HUES6 (cell line): ENCODE results near the gene AZIN2.
"Not testable (repeated sequence)": the region's sequence is repeated elsewhere in the genome, so short reads cannot be mapped to it uniquely, and the experiment has no call there.

Experiments
- H3K27ac ChIP-seq: 2 replicates; pipeline ENCODE4 v1.7.0; 2013; ENCODE audit warnings: low read depth, mild to moderate bottlenecking, low read length, inconsistent platforms
- H3K27me3 ChIP-seq: 2 replicates; pipeline ENCODE4 v1.6.1; 2013; ENCODE audit warnings: low read length; ENCODE audit not compliant: control insufficient read depth, insufficient read depth
- H3K36me3 ChIP-seq: 2 replicates; pipeline ENCODE4 v1.6.1; 2013; ENCODE audit warnings: low read length; ENCODE audit not compliant: control insufficient read depth, insufficient read depth
- H3K4me1 ChIP-seq: 2 replicates; pipeline ENCODE4 v1.6.1; 2013; ENCODE audit warnings: low read length; ENCODE audit not compliant: control insufficient read depth, insufficient read depth
- H3K4me3 ChIP-seq: 2 replicates; pipeline ENCODE4 v1.5.1; 2013; ENCODE audit warnings: low read depth, low read length
- H3K9ac ChIP-seq: one replicate; pipeline ENCODE4 v1.6.1; 2013; ENCODE audit warnings: mild to moderate bottlenecking, low read length
- H3K9me3 ChIP-seq: 2 replicates; pipeline ENCODE4 v1.6.1; 2013; ENCODE audit warnings: low read depth, low read length; ENCODE audit not compliant: control insufficient read depth, insufficient read depth

AZIN2 gene

DNA sequence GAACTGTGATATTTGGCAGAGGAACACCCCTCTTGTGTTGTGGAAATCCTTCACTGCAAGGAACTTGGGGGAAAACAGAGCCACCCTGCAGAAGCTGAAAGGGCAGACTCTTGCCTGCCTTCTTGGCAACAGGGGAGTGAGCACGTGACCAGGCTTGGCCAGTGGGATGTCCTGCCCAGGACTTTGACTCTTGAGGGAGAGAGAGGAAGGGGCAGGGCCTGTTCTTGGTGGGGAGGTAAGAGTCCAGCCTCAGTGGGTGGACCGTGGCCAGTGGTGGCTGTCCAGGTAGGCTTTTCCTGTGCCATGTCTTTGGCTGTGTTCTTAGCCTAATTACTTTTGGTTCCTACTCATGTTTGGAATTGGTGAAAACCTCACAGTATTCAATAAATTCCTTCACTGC lies 35.7 kb upstream of the AZIN2 start:
- no peaks in the 10 kb centered on the region for H3K27me3 ChIP-seq
- H3K36me3 ChIP-seq = no peaks in the 10 kb centered on the region
- H3K27ac ChIP-seq = no peak overlapping the region
- H3K9me3 ChIP-seq = peaks cover 5% of the 10 kb centered on the region; the same call in 1 of the 2 replicates
- peaks cover 7% of the 10 kb centered on the region; the same call in 1 of the 2 replicates for H3K4me1 ChIP-seq
- H3K4me3 ChIP-seq = no peak overlapping the region
- H3K9ac ChIP-seq = no peak overlapping the region

DNA sequence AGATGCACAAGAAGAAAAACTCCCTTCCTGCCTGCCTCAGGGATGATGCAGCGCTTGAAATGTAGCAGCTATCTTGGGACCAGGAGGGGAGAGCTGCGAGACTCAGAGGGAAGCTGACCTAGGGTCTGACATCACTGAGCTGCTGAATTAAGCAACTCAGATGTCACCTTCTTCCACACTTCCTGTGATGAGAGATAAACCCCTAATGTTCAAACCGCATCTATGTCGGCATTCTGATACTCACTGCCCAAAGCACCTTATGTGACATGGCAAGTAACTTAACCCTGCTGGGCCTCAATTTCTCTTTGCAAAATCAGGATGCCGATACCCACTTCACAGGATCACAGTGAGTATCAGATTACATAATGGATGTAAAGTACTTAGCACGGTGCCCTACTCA lies 35.1 kb upstream of the AZIN2 start:
- H3K9me3 ChIP-seq = peaks cover 9% of the 10 kb centered on the region
- peaks cover 7% of the 10 kb centered on the region; the same call in 1 of the 2 replicates for H3K4me1 ChIP-seq
- H3K9ac ChIP-seq = no peak overlapping the region
- H3K36me3 ChIP-seq = no peaks in the 10 kb centered on the region
- H3K4me3 ChIP-seq = no peak overlapping the region
- H3K27me3 ChIP-seq = no peaks in the 10 kb centered on the region
- no peak overlapping the region for H3K27ac ChIP-seq

DNA sequence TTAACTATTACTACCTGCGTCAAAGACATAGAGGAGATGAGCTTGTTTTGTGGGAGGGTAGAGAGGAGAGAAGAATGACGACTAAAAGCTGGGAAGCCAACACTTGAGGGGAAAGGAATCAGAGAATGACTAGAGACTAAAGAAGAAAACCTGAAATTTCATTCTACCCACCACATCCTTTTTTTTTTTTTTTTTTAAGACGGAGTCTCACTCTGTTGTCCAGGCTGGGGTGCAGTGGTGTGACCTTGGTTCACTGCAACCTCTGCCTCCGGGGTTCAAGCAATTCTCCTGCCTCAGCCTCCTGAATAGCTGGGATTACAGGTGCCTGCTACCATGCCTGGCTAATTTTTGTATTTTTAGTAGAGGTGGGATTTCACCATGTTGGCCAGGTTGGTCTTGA lies 34.7 kb upstream of the AZIN2 start:
- not testable (repeated sequence) for H3K4me1 ChIP-seq, H3K9me3 ChIP-seq, H3K27ac ChIP-seq, H3K36me3 ChIP-seq, H3K9ac ChIP-seq, H3K27me3 ChIP-seq, H3K4me3 ChIP-seq

DNA sequence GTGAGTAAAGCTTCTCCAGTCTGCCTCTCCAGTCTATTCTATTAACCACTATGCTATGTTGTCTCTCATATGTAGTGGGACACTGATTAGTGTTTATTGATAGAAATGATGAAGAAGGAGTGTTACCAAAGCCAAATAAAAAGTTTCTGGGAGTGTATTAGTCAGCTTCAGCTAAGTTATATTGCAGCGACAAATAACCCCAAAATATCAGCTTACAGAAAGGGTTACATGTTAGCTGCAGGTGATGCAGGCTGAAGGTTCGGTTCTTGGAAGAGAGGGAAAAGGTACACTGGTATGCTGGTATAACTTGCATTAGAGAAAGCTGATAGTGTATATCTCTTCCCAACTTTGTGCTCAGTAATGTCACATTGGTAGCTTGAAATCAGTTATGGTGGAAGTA lies 33.7 kb upstream of the AZIN2 start:
- Histone ChIP-seq H3K9me3 (peaks cover 9% of the 10 kb centered on the region), H3K36me3 (no peaks in the 10 kb centered on the region), H3K9ac (no peak overlapping the region), H3K4me1 (peaks cover 7% of the 10 kb centered on the region; the same call in 1 of the 2 replicates), H3K4me3 (no peak overlapping the region), H3K27ac (no peak overlapping the region), H3K27me3 (no peaks in the 10 kb centered on the region)

DNA sequence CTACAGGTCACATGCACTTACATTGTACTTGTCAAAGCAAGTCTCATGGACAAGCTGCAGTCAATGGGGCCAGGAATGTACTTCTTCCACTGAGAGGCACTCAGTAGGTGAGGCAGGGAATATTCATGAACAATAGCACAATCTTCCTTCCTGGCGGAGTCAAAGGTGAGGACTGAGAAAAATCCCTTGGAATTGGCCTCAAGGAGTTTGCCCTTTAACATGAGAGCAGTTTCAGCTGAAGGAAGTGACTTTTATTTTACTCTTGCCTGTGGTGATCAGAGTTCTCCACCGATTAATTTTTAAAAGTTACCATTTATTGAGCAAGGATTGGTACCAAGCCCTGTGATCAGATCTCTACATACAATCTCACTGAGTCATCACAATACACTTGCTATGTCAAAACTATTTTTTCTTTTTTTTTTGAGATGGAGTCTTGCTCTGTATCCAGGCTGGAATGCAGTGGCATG lies 33.1 kb upstream of the AZIN2 start:
- Histone ChIP-seq H3K9me3 (peaks cover 9% of the 10 kb centered on the region), H3K36me3 (no peaks in the 10 kb centered on the region), H3K4me1 (peaks cover 7% of the 10 kb centered on the region; the same call in 1 of the 2 replicates), H3K27ac (no peak overlapping the region), H3K4me3 (no peak overlapping the region), H3K9ac (no peak overlapping the region), H3K27me3 (no peaks in the 10 kb centered on the region)

DNA sequence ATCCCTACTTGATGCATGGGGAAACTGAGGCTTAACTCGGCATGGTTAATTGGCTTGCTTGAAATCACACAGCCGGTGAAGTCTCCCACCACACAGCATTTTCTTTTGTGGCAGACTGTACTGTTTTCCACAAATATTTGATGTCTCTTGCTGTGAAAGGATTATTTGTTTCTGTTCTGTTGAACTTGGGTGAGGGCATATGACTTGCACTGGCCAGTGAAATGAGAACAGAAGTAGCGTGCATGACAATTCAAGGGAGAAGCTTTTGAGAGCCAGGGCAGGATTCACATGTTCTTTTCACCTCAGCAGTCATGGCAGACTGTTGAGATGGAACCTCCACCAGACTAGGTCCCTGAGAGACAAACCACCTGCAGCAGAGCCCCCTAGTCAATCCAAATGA lies 32.5 kb upstream of the AZIN2 start:
- peaks cover 7% of the 10 kb centered on the region; the same call in 1 of the 2 replicates for H3K4me1 ChIP-seq
- no peak overlapping the region for H3K4me3 ChIP-seq
- H3K9ac ChIP-seq = no peak overlapping the region
- H3K9me3 ChIP-seq = peaks cover 10% of the 10 kb centered on the region
- H3K27ac ChIP-seq = no peak overlapping the region
- H3K36me3 ChIP-seq = no peaks in the 10 kb centered on the region
- H3K27me3 ChIP-seq = no peaks in the 10 kb centered on the region

DNA sequence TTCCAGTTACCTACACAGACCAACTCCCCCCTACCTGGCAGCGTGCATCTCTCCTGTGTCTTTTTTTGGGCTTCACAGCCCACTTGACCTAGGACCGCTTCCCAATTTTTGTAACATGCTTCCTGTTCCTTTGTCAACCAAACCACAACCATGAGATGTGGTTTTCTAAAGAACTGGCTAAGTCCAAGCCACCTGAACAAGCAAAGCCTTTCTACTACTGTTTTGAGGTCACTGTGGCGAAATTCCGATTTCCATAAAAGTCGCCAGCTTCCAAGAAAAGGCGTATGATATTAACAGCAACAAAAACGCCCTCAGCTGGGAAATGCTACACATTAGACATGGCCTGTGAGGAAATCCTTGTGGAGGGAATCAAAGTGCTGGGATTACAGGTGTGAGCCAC lies 31.6 kb upstream of the AZIN2 start:
- Histone ChIP-seq H3K4me1 (peaks cover 7% of the 10 kb centered on the region; the same call in 1 of the 2 replicates), H3K27me3 (no peaks in the 10 kb centered on the region), H3K36me3 (no peaks in the 10 kb centered on the region), H3K27ac (no peak overlapping the region), H3K4me3 (no peak overlapping the region), H3K9me3 (peaks cover 12% of the 10 kb centered on the region), H3K9ac (no peak overlapping the region)

DNA sequence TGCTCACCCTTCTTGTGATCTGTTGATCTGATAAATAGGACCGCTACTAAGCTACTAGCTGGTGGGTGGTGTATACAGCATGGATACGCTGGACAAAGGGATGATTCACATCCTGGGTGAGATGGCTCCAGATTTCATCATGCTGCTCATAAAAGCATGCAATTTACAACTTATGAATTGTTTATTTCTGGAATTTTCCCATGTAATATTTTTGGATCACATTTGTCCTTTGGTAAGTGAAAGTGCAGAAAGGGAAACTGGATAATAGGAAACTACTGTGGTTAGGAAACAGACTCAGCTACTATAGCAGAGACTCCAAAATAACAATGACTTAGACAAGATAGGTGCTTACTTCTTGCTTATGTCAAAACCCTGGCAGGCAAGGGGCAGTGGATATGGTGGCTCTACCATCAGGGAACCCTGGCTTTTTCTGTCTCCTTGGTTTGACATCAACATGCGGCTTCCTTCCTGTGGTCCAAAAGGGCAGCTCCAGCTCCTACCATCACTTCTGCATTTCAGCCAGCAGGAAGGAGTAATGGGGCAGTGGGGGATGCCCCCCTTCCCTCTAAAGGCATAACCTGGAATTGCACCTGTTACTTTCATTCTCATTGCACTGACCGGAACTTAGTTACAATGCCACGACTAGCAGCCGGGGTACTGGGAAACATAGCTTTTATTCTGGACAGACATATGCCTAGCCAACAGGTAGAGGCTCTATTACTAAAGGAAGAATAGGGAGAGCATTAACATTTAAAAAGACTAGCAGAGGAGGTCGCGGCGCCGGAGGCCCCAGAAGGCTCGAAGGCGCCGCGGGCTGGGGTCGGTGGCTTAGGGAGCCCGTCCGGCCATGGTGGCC lies 30.5 kb upstream of the AZIN2 start:
- Histone ChIP-seq H3K27ac (no peak overlapping the region), H3K4me1 (peaks cover 5% of the 10 kb centered on the region; the same call in 1 of the 2 replicates), H3K9ac (no peak overlapping the region), H3K27me3 (no peaks in the 10 kb centered on the region), H3K9me3 (peaks cover 12% of the 10 kb centered on the region), H3K36me3 (no peaks in the 10 kb centered on the region), H3K4me3 (no peak overlapping the region)

DNA sequence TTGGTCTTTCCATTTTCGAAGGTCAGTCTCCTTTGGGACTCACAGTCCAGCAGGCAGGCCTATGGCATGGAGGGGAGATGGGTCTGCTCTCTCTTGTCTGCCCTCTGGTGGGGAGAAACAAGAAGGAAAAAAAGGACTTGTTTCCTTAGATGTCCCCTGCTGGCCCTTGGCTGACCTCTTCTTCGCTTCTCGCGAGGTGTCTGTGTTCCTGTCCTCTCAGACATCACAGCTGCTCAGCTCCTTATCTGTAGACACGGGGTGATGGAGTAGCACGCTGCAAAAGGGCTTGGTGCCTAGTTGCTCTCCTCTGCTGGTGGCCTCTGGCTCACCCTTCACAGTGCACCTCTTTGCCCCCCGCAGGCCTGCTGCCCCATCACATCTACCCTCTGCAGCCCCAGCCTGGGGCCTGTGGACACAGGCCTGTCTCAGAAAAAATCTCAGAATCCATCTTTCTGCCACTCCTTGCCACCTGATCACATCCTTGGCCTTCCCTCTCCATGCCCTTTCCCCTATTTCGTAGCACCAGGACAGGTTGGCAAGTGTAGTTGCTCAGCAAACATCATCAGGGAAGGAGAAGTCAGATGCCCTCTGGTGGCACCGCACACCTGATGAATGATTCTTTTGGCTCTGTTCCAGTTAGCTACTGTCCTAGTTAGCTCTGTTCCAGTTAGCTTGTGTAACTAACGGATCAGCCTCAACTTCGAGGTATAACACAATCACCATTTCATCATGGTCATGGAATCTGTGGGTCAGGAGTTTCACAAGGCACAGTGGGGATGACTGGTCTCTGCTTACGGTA lies 25.5 kb upstream of the AZIN2 start:
- no peaks in the 10 kb centered on the region for H3K27me3 ChIP-seq
- H3K4me1 ChIP-seq = no peaks in the 10 kb centered on the region
- no peak overlapping the region for H3K27ac ChIP-seq
- peaks cover 8% of the 10 kb centered on the region for H3K9me3 ChIP-seq
- no peaks in the 10 kb centered on the region for H3K36me3 ChIP-seq
- no peak overlapping the region for H3K4me3 ChIP-seq
- H3K9ac ChIP-seq = no peak overlapping the region

DNA sequence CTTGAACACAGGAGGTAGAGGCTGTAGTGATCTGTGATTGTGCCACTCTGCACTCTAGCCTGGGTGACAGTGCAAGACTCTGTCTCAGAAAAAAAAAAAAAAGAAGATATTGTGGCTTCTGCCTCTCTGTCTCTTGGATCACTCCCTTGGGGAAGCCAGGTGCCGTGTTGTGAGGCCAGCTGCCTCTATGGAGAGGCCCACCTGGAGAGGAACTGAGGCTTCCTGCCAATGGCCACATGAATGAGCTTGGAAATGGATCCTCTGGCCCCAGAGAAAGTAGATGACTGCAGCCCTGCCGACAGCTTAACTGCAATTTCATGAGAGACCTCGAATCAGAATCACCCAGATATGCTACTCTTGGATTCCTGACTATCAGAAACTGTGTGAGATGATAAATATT lies 24.5 kb upstream of the AZIN2 start:
- Histone ChIP-seq H3K9ac (no peak overlapping the region), H3K27ac (no peak overlapping the region), H3K4me1 (no peaks in the 10 kb centered on the region), H3K27me3 (no peaks in the 10 kb centered on the region), H3K4me3 (no peak overlapping the region), H3K9me3 (peaks cover 11% of the 10 kb centered on the region), H3K36me3 (no peaks in the 10 kb centered on the region)

DNA sequence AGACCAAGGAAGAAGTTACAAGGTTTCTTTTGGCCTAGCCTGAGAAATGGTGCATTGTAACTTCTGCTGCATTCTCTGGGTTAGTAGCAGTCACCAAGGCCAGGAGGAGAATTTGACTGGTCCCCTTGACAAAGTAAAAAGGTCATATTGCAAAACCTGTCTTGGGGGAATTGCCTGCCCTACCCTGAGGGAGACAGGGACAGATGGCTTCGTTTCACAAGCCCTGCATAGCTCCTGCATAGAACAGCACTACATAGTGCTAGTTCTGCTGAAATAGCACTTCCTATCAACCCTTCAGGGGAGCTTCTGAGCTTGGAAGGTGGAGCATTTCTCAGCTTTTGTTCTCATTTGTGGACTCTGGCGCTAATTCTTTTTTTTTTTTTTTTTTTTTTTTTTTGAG lies 23.9 kb upstream of the AZIN2 start:
- no peak overlapping the region for H3K4me3 ChIP-seq
- H3K9me3 ChIP-seq = peaks cover 17% of the 10 kb centered on the region
- H3K27me3 ChIP-seq = no peaks in the 10 kb centered on the region
- no peak overlapping the region for H3K9ac ChIP-seq
- H3K27ac ChIP-seq = no peak overlapping the region
- H3K4me1 ChIP-seq = no peaks in the 10 kb centered on the region
- no peaks in the 10 kb centered on the region for H3K36me3 ChIP-seq
